Trophoblast cell (in vitro differentiated cells and primary cell): ENCODE data around the gene MRPL11.

Source experiments
- DNase-seq, 2 donors: peaks; one replicate each; pipeline ENCODE4 v3.0.0-alpha.2; 2016
- H2AFZ ChIP-seq: 2 replicates; pipeline ENCODE4 v1.6.1; 2013; ENCODE audit warnings: low read length, moderate library complexity, mild to moderate bottlenecking; ENCODE audit not compliant: insufficient read depth, poor library complexity
- H2AK5ac ChIP-seq: 2 replicates; pipeline ENCODE4 v1.6.1; 2013; ENCODE audit warnings: mild to moderate bottlenecking, low read length
- H2BK120ac ChIP-seq: 2 replicates; pipeline ENCODE4 v1.6.1; 2013; ENCODE audit warnings: low read length, mild to moderate bottlenecking, moderate library complexity; ENCODE audit not compliant: insufficient read depth, poor library complexity
- H2BK12ac ChIP-seq: 2 replicates; pipeline ENCODE4 v1.6.1; 2013; ENCODE audit warnings: mild to moderate bottlenecking, low read length, moderate library complexity
- H2BK5ac ChIP-seq: 2 replicates; pipeline ENCODE4 v1.6.1; 2013; ENCODE audit warnings: low read length, low read depth, moderate library complexity, mild to moderate bottlenecking; ENCODE audit not compliant: poor library complexity
- H3K14ac ChIP-seq: 2 replicates; pipeline ENCODE4 v1.6.1; 2013; ENCODE audit warnings: mild to moderate bottlenecking, low read length
- H3K18ac ChIP-seq: 2 replicates; pipeline ENCODE4 v1.6.1; 2013; ENCODE audit warnings: mild to moderate bottlenecking, low read length
- H3K23ac ChIP-seq: 2 replicates; pipeline ENCODE4 v1.6.1; 2013; ENCODE audit warnings: low read length
- H3K27ac ChIP-seq: 2 replicates; pipeline ENCODE4 v1.5.1; 2013; ENCODE audit warnings: low read depth, mild to moderate bottlenecking, inconsistent platforms, low read length, moderate library complexity
- H3K27me3 ChIP-seq: 2 replicates; pipeline ENCODE4 v1.6.1; 2013; ENCODE audit warnings: inconsistent platforms, mild to moderate bottlenecking, low read length, moderate library complexity; ENCODE audit not compliant: insufficient read depth
- H3K36me3 ChIP-seq, 2 experiments: 1 replicate in 1 of 2; 2 replicates in 1 of 2; pipeline ENCODE4 v1.6.1; 2013; ENCODE audit warnings: low read length in 2 of 2, mild to moderate bottlenecking in 2 of 2, moderate library complexity in 1 of 2; ENCODE audit not compliant: insufficient read depth in 2 of 2, control insufficient read depth in 1 of 2
- H3K4ac ChIP-seq: 2 replicates; pipeline ENCODE4 v1.6.1; 2013; ENCODE audit warnings: low read depth, mild to moderate bottlenecking, low read length, moderate library complexity
- H3K4me1 ChIP-seq, 2 experiments: 1 replicate in 1 of 2; 2 replicates in 1 of 2; pipeline ENCODE4 v1.6.1; 2013; ENCODE audit warnings: low read length in 2 of 2, mild to moderate bottlenecking in 2 of 2, moderate library complexity in 1 of 2; ENCODE audit not compliant: insufficient read depth in 2 of 2, control insufficient read depth in 1 of 2
- H3K4me2 ChIP-seq: 2 replicates; pipeline ENCODE4 v1.6.1; 2013; ENCODE audit warnings: inconsistent platforms, mild to moderate bottlenecking, low read length, moderate library complexity
- H3K4me3 ChIP-seq: 2 replicates; pipeline ENCODE4 v1.5.1; 2013; ENCODE audit warnings: mild to moderate bottlenecking, low read depth, low read length, inconsistent platforms
- H3K79me1 ChIP-seq: one replicate; pipeline ENCODE4 v1.6.1; 2013; ENCODE audit warnings: low read length
- H3K79me2 ChIP-seq: 2 replicates; pipeline ENCODE4 v1.6.1; 2013; ENCODE audit warnings: low read length, mild to moderate bottlenecking; ENCODE audit not compliant: control insufficient read depth, insufficient read depth, poor library complexity
- H3K9ac ChIP-seq: 2 replicates; pipeline ENCODE4 v1.6.1; 2013; ENCODE audit warnings: mild to moderate bottlenecking, low read length
- H3K9me3 ChIP-seq: 2 replicates; pipeline ENCODE4 v1.6.1; 2013; ENCODE audit warnings: low read depth, mild to moderate bottlenecking, control low read depth, inconsistent platforms, low read length; ENCODE audit not compliant: insufficient read depth
- H4K12ac ChIP-seq: 2 replicates; pipeline ENCODE4 v1.6.1; 2013; ENCODE audit warnings: low read depth, mild to moderate bottlenecking, low read length, moderate library complexity
- H4K8ac ChIP-seq: 2 replicates; pipeline ENCODE4 v1.6.1; 2013; ENCODE audit warnings: low read depth, mild to moderate bottlenecking, low read length, moderate library complexity
- H4K91ac ChIP-seq: one replicate; pipeline ENCODE4 v1.6.1; 2013; ENCODE audit warnings: low read depth, mild to moderate bottlenecking, low read length, moderate library complexity
- WGBS: extraction: QIAGEN DNeasy Blood & Tissue Kit; methylation state at CpG from one replicate; pipeline ENCODE4 v1.1.7; 2013; ENCODE audit warnings: missing lambda C conversion rate; ENCODE audit not compliant: insufficient read length, insufficient coverage; ENCODE audit errors: extremely low coverage; 5-methylcytosine and 5-hydroxymethylcytosine counted together

Gene MRPL11

DNA sequence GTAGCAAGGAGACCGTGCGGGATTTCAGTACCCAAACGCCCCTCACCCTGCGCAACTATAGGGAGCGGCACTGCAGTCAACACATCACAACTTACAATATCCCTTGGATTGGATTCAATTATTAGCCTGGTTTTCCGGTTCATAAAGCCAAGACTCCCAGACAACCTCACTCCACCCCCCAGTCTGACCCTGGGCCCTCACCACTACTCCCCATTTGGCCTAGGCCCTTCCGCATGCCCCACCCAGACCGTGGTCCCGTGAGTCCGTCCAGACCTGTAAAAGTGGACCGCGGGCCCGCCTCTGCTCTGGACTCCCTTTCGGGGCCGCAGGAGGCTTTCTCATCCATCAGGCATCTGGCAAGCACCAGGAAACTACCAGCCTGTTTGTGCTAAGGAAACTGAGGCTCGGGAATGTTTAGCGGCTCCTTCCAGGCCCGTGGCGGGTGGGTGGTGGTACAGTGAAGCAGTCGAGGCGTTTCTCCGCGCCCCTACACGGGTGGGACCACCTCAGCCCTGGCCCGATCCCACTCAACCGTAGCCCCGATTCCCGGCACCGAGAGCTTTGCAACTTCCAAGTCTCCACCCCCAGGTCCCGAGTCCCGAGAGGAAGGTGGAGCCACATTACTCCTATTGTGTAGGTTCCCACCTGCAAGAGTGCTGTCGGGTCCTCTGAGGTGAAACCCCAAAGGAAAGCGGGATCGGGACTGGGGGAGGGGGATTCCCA, 40.9 kb upstream of the MRPL11 start:
- Histone ChIP-seq H3K4me3 (peak overlapping the region; percentile 86), H3K14ac (peak overlapping the region; percentile 94), H3K4ac (peak overlapping the region; percentile 93), H2AFZ (peak overlapping the region; percentile 98), H3K79me2 (peaks cover 9% of the 10 kb centered on the region), H3K9ac (peak overlapping the region; percentile 94), H2BK12ac (peak overlapping the region; percentile 53), H3K9me3 (no peaks in the 10 kb centered on the region), H3K36me3 (peaks cover 6 to 10% of the 10 kb centered on the region in 2 experiments), H3K79me1 (peaks cover 14% of the 10 kb centered on the region), H3K27ac (peak overlapping the region; percentile 86), H2AK5ac (peak overlapping the region; percentile 92), H3K4me2 (peak overlapping the region; percentile 95), H2BK5ac (peak overlapping the region; percentile 76), H3K4me1 (peaks cover 4 to 13% of the 10 kb centered on the region in 2 experiments), H4K12ac (peak overlapping the region; percentile 95), H3K18ac (peak overlapping the region; percentile 93), H3K23ac (no peak overlapping the region), H3K27me3 (no peaks in the 10 kb centered on the region), H4K91ac (peak overlapping the region; percentile 89), H2BK120ac (peak overlapping the region; percentile 81), H4K8ac (peak overlapping the region; percentile 96)
- WGBS, result no CpG with 5 or more reads among the region's 34 CpGs
- peak; percentile 33 to 58 for DNase-seq

- Histone ChIP-seq H3K23ac (no peak overlapping the region), H3K9ac (peak overlapping the region; percentile 94), H3K27me3 (no peaks in the 10 kb centered on the region), H3K4me3 (peak overlapping the region; percentile 86), H3K36me3 (peaks cover 4 to 16% of the 10 kb centered on the region in 2 experiments), H3K14ac (peak overlapping the region; percentile 94), H2AK5ac (peak overlapping the region; percentile 92), H4K91ac (peak overlapping the region; percentile 89), H2BK5ac (peak overlapping the region; percentile 76), H3K18ac (peak overlapping the region; percentile 93), H3K4ac (peak overlapping the region; percentile 93), H2BK12ac (peak overlapping the region; percentile 53), H3K4me1 (peaks cover 4 to 13% of the 10 kb centered on the region in 2 experiments), H3K79me1 (peaks cover 14% of the 10 kb centered on the region), H2AFZ (peak overlapping the region; percentile 98), H3K27ac (peak overlapping the region; percentile 86), H2BK120ac (peak overlapping the region; percentile 81), H3K79me2 (peaks cover 9% of the 10 kb centered on the region), H4K12ac (peak overlapping the region; percentile 95), H3K9me3 (no peaks in the 10 kb centered on the region), H3K4me2 (peak overlapping the region; percentile 95), H4K8ac (peak overlapping the region; percentile 96)
- WGBS, result no CpG with 5 or more reads among the region's 8 CpGs
- DNase-seq, result peak in 1 of 2 donors; percentile 61
Measured at GRCh38 chr11:66478729-66479393, 40.2 kb upstream of the MRPL11 start.

GRCh38 chr11:66477263-66478201, 38.9 kb upstream of the MRPL11 start:
- H3K4me2 ChIP-seq, result no peak overlapping the region
- no CpG with 5 or more reads among the region's 11 CpGs for WGBS

DNA sequence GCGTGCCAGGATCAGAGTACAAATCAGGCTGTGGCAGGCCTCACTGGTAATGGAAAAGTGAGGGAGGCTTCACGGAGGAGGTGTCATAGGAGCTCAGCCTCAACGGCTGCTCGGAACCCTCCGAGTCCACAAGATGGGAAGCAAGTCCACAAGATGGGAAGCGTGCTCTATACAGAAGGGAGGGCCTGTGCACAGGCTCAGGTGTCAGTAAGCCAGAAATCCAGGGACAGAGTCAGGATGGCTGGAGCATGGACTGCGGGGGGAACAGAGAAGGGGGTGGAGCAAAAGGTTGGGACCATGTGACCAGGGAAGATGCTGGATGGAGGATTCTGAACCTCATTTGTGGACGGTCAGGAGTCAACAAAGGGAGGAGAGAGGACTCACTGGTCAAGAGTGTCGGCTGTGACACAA, 38.2 kb upstream of the MRPL11 start:
- Histone ChIP-seq H3K27ac (no peak overlapping the region), H4K91ac (no peak overlapping the region), H3K23ac (no peak overlapping the region), H4K8ac (no peak overlapping the region), H3K27me3 (no peaks in the 10 kb centered on the region), H3K36me3 (peaks cover 12 to 20% of the 10 kb centered on the region in 2 experiments), H3K14ac (no peak overlapping the region), H4K12ac (no peak overlapping the region), H3K18ac (no peak overlapping the region), H3K4me3 (no peak overlapping the region), H3K4me2 (no peak overlapping the region), H2BK120ac (no peak overlapping the region), H2AK5ac (no peak overlapping the region), H3K9ac (no peak overlapping the region), H3K79me2 (peaks cover 9% of the 10 kb centered on the region), H3K4me1 (peaks cover 4 to 13% of the 10 kb centered on the region in 2 experiments), H3K79me1 (peaks cover 14% of the 10 kb centered on the region), H2AFZ (no peak overlapping the region), H2BK12ac (no peak overlapping the region), H2BK5ac (no peak overlapping the region), H3K4ac (no peak overlapping the region), H3K9me3 (no peaks in the 10 kb centered on the region)
- no peak for DNase-seq
- no CpG with 5 or more reads among the region's 9 CpGs for WGBS

More at GRCh38 chr11:66477263-66478201, 38.9 kb upstream of the MRPL11 start:
- no peak overlapping the region for H4K12ac ChIP-seq
- no peak for DNase-seq
- peaks cover 4 to 13% of the 10 kb centered on the region in 2 experiments for H3K4me1 ChIP-seq
- H3K36me3 ChIP-seq, result peaks cover 11 to 23% of the 10 kb centered on the region in 2 experiments
- no peak overlapping the region for H2BK120ac ChIP-seq
- no peak overlapping the region for H3K23ac ChIP-seq
- peaks cover 14% of the 10 kb centered on the region for H3K79me1 ChIP-seq
- no peak overlapping the region for H3K27ac ChIP-seq
- no peak overlapping the region for H3K9ac ChIP-seq
- H3K14ac ChIP-seq, result no peak overlapping the region
- H3K4me3 ChIP-seq, result no peak overlapping the region
- no peak overlapping the region for H4K91ac ChIP-seq
- no peaks in the 10 kb centered on the region for H3K9me3 ChIP-seq
- H2BK5ac ChIP-seq, result no peak overlapping the region
- no peak overlapping the region for H2AFZ ChIP-seq
- H3K4ac ChIP-seq, result no peak overlapping the region
- no peak overlapping the region for H3K18ac ChIP-seq
- no peak overlapping the region for H2BK12ac ChIP-seq
- H3K79me2 ChIP-seq, result peaks cover 9% of the 10 kb centered on the region
- no peaks in the 10 kb centered on the region for H3K27me3 ChIP-seq
- no peak overlapping the region for H4K8ac ChIP-seq
- no peak overlapping the region for H2AK5ac ChIP-seq
